Inflammatory macrophage treated with lipopolysaccharide for 4 hours (primary cell): ENCODE results near the gene ELL.

Experiments
- DNase-seq: peaks from one replicate; pipeline ENCODE4 v3.0.0-alpha.2; 2020

The ELL gene

DNA sequence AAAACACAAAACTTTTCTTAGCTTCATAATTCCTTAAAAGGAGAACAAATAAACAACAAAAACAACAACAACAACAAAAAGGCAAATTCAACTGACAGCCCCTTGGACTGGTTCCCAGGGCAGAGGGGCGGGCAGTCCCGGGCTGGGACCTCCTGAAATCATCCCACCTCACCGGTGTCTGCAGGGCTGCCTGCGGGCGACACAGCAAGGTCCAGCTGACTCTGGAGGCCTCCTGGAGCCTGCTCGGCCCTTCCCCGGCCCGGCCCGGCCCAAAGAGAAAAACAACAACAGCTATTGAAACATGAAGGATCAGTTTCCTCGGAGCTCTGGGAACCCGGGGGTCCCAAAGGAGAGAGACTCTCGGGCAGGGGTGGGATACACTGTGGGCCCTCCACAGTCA is 78.9 kb downstream of the ELL start:
- DNase-seq: no peak

DNA sequence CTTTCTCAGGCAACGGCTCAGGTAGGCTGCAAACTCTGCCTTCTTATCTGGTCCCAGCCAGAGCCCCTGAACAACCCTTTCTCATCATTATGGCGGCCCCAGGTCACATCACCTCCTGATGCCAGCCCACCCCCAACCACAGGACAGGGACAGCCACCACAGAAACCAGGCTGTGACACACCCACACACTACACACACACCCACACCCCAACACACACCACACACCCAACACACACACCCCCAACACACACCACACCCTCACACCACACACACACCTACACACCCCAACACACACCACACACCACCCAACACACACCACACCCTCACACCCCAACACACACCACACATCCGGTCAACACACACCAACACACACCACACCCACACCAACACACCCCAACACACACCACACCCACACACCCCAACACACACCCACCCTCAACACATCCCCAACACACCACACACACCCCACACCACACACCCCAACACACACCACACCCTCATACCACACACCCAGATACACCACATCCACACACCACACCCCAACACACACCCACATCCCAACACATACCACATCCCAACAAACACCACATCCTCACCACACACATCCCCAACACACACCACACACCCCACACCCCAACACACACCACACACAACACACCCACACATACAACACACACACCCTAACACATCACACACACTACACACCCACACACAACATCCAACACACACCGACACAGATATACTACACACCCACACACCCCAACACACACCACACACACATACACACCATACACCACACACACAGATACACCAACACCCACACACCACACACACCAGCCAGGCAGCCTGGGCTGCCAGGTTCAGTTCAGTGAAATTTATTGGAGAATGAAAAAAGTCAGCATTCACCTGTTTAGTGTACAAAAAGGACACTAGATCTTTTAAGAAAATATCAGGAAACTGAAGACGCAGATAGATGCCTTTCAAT is 79.8 kb downstream of the ELL start:
- no peak for DNase-seq

DNA sequence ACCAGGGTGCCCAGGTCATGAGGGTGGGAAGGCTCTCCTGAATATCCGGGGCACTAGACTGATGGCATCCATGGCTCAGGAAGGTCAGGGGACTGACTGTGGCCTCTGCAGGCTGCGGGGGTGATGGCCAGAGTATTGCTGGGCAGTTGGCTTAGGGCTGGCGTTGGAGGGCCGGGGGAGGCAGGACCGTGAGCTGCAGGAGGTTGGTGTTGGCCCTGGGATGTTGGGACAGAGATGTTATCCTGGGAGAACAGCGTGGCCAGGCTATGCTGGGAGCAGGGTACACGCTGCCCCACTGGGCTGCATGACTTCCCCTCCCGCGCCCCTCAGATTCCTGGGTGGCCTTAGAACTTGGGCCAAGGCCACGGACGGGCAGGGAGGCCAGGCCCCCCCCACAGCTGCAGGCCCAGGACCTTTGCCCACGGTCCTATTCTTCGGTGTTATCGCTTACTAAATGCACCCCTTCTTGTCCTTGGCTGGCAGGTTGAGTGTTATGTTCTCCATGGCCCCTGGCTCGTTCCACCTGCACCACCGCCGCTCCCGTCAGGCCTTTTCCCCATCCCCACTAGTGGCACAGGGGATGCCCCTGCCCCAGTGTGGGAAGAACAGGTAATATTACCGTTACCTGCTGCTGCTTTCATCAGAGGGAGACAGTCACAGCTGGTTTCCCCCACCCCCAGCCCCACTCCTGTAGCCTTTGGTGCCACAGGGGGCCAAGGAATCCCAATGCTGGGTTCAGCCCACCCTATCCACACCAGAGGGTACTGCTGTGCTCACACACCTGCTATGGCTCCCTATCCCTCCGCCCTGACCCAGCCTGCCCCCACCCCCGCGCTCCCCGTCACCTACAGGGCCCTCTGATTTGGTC is 80.7 kb downstream of the ELL start:
- no peak for DNase-seq

DNA sequence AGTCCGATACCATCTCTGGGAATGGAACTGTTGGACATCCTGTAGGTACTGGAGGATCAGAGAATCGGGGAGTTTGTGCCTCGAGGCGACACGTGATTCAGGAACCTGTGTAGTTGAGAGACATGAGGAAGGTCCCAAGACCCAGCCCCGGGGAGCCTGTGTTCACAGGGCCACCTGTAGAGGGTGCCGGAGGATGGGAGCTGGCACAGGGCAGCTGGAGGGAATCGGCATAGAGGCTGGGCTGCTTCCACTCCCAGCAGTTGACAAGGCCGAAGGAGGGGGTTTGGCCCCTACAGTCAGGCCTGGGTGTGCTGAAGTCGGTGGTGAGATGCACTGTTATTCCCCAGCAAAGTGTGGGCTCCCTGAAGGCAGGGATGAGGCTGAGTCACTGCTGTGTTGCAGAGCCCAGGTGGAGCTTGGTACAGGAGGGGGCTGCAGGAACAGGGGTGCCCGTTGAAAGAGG is 81.4 kb downstream of the ELL start:
- no peak for DNase-seq

DNA sequence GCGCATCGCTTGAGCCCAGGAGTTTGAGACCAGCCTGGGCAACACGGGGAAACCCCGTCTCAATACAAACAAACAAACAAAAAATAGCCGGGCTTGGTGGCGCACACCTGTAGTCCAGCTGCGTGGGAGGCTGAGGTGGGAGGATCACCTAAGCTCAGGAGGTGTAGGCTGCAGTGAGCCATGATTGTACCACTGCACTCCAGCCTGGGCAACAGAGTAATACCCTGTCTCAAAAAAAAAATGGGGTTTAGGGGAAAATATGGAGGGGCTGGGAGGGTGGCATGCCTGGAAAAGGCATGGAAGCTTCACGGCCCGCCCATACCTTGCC is 82.0 kb downstream of the ELL start:
- no peak for DNase-seq

DNA sequence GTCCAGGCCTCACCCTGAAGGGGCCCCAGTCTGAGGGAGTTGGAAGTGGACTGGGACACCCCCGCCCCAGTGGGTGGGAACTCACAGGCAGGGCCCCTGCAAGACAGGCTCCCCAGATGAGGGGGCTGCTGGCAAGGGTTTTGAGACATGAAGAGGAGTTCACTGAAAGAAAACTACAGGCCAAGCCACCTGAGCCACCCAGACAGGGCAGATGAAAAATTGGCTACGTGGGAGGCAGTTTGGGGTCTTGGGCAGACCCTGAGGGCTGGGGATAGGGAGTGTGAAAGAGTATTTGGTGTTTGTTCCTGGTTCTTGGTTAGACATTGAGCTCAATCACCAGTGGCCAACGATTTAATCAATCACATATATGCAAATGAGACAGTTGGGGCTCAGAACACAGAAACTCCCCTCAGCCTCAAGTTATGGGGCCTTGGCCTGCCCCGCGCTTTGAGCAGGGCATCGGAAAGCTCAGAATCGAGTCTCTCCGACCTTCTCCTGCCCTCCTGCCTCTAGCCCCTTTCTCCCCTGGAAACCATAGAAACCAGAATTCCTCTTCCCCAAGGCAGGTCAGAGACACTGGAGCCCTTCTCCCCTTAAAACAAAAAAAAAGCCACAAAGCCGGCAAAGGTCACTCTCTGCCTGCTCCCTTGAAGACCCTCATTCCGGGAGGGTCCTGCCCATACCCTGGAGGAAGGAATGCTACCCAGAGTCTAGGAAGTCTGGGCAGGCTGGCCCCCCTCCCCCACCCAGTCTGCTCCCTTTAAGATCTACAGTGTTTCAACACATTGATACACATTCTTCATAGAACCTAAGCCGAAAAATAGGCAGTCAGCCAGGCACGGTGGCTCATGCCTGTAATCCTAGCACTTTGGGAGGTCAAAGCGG is 82.6 kb downstream of the ELL start:
- no peak for DNase-seq

DNA sequence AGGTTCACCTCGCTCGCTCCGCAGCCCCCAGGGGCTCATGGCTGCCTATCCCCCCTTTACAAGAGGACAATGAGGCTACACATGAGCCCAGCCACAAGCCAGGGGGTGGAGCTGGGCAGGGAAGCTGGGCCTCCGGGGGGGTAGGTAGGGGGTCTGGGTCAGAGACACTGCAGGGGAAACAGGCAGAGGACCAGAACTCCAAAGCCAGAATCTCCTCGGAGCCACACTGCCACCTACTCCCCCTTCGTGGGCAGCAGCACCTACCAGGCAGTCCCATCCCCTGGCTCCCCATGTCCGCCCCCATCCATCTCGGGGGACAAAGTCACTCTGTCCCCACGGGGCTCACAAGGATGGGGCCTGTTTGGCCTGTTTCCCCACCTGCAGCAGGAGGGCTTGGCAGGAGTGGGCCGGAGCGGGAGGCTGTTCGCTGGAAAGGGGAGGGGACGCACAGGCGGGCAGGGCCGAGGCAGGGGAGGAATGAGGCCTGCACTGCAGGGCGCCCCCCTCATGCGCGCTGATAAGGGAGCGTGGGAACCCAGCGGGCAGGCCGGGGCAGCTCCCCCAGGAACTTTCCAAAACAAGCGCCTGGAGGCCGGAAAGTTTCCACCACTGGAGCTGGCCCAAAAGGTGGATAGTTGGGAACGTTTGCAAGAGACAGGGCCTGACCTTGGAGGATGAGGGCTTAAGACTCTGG is 83.4 kb downstream of the ELL start:
- no peak for DNase-seq

DNA sequence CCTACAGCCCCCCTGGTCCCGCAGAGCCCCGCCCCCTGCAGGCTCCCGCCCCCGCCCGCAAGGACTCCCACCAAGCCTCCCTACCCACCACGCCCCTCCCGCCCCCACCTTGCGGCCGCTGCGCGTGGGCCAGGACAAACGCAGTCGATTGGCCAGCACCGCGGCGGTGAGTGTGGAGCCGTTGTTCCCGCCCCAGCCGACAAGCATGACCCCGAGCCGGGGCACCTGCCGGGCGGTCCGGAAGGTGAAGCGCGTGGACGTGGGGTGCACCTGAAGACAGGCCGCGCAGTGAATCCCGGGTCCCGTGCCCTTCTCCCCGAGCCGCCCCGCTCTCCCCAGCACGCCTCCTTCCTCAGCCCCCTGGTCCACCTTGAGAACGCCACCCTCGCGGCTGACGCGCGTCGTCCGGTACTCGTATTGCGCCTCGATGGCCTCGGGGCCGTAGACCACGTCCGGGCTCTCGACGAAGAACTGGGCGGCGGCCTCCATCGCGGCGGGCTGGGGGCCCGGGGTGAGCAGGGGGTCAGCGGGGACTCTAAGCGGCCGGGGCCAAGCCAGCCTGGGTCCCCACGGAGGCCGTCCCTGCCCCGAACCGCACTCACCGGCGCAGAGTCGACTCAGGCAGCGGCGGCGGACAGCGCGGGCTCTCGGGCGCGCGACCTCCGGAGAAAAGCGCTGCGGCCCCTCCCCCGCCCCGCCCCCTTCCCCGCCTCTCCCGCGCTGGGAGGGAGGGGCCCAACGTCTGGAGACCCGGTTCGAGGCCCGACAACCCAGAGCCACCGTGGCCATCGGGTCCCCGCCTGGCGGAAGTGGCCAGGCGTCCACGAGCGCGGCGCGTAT is 84.2 kb downstream of the ELL start, which contains the start of gene ISYNA1:
ISYNA1 (minus strand) TSS at position 643 of the 840 bp plus-strand sequence; CDS start at position 489, 154 bp downstream.
- no peak for DNase-seq

DNA sequence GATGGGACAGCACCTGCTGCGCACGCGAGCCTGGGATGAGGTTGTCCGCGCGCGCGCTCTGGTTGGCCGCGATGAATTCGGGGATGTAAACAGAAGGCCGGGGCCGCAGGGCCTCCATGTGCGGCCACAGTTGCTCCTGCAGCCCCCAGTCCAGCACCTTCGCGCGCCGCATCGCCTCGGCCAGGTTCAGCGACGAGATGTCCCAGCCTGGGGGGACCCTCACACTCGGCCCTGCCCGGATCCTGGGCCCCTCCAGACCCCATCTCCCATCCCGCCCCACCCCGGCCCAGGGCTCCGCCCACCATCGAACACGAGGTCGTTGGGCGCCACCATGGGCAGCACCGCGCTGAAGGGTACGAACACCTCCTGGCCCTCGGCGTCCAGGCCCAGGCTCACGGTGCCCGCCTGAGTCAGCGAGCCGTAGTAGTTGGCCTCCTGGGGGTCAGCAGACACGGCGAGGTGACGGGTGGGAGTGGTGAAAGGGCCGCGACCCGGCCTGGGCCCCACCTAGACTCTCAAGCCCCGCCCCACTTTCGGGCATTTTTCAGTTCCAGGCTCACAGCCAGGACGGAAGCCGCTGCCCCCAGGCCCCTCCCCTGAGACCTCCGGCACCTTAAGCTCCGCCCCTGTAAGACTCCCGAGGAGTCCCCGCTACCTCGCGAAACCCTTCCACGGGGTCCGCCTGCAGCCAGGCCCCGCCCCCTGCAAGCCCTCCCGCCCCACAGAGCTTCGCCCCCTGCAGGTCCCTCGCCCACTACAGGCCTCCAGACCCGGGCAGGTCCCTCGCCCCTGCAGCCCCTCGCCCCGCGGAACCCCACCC is 85.0 kb downstream of the ELL start:
- DNase-seq: no peak

DNA sequence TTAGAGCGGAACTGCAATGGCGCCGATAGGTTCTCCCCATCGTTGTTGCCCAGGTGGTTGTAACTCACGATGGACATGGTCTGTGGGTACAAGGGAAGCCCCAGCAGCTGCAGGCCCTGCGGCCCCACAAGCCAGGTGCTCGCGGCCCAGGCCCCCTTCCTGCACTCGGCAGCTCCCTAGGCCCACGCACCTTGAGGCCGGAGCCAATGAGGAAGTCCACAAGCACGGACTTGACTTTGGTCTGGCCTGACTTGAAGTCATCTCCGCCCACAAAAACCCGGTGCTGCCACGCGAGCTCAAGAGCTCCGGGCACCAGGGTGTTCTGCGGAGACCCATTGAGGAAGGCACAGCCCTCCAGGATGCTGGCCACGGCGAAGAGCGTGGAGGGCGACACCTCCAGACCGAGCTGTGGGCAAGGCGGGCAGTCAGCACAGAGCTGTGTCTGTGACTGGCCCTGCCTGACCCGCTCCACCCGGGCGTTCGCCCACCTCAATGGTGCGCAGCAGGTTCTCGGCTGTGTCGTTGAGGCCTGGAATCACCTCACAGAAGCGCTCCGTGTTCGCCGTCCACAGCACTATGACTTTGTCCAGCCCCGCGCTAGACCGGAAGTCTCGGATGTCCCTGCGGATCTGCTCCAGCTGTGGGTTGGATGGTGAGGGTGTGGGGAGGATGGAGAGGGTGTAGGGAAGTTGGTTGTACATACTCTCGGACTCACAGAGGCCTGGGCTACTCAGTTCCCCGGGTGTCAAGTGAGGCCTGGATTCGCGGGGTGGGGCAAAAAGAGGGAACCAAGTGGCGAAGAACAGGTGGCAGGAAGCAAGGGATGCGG is 85.8 kb downstream of the ELL start:
- peak; percentile 68 for DNase-seq

DNA sequence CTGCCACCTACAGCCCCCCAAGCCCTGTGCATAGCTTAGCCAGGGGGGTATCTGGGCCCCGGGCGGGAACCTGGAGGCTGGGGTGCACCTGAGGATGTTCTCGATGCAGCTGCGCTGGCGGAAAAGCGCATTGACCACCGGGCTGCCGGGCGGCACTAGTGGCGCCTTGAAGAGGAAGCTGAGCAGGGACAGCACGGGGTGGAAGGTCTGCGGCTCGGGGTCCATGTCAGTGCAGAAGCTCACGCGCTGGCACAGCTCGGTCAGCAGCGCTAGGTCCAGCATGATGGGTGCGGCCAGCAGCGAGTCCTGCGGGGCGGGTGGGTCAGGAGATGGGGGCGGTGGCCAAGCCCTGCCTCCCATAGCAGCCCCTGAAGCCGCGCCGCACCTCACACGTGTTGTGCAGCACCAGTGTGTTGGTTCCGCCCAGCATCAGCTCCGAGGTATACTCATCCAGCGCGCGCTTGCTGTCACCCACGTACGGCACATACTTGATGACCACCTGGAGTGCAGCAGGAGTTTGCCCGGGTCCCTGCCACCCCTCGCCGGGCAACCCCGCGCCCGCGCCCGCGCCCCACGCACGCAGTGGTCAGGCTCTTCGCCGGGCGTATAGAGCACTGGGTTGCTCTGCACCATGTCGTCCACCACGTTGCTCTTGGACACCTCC is 86.6 kb downstream of the ELL start:
- DNase-seq: no peak

DNA sequence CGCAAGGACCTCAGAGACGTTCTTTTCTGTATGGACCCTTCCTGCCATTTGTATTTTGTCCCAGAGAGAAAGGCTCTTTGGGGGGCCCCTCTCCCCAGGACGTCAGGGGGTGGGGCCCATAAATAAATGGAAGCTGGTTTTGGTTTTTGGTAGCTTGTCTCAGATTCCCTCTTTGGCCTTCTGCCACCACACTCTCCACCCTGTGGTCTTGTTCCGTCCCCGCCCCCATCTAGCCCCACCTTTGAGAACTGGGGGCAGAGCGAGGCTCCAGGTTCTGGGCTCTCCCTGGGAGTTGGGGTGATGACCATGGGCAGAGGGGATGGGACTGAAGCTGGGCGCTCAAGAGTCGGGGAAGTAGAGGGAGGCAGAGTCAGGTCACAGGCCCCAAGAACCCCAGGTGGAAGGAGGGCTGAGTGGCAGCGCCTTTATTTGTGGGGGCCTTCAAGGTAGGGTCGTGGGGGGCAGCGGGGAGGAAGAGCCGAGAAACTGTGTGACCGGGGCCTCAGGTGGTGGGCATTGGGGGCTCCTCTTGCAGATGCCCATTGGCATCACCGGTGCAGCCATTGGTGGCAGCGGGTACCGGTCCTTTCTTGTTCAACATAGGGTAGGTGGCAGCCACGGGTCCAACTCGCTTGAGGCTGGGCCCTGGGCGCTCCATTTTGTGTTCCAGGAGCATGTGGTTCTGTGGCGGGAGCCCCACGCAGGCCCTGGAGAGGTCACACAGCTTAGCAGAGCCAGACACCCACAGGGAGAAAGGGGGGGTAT is 87.3 kb downstream of the ELL start:
- DNase-seq: no peak

DNA sequence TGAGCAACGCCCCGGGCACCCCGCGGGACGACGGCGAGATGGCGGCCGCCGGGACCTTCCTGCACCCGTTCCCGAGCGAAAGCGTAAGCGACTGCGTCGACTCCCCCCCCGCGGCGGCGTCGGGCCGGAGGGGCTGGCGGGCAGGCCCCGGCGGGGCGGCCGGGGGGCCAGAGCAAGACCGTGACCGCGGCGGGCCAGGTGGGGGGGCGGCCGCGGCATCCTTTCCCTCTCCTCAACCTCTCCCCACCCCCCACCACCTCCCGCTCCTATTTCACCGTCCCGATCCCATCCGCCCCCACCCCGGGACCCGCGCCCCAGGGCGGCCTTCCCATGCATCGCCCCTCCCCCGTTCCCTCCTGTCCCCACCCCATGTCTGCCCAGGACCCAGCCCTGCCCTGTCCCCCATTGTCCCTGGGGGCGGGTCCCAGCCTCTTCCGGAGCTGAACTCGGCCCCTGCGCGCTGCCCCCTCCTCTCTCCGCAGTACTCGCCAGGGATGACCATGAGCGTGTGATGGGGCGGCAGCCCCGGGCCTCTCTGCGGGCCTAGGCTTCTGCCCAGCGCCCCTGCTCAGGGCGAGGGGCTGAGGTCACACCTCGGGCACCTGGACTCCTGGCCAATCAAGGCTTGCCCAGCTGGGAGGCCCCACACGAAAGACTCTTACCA is 88.0 kb downstream of the ELL start:
- DNase-seq: no peak

DNA sequence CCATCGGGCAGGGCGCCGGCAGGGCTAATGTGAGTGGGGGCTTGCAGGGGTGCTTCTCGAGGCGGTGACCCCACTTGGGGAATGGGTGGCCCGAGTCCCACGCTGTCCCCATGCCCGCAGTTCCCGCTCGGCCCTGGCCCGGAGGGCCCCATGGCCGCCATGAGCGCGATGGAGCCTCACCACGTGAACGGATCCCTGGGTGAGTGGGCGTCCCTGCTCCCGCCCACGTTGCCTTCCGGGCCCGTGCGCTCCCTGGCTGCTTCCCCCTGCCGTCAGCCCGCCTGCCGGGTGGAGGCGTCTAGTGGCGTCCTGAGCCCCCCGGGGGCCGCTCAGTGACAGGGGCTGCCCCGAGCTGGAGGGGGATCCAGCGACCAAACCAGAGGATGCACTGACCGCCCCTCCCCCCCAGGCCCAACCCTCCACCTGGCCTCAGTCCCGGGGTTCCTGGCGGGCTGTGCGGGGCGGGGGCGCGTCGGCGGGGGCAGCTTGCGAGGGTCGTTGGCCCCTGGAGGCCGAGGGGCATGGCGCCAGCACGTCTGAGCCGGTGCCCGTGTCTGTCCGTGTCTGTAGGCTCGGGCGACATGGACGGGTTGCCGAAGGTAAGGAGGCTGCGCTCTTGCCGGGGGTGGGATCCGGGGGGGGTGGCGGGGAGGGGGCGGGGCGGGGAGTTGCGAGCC is 88.7 kb downstream of the ELL start:
- no peak for DNase-seq

DNA sequence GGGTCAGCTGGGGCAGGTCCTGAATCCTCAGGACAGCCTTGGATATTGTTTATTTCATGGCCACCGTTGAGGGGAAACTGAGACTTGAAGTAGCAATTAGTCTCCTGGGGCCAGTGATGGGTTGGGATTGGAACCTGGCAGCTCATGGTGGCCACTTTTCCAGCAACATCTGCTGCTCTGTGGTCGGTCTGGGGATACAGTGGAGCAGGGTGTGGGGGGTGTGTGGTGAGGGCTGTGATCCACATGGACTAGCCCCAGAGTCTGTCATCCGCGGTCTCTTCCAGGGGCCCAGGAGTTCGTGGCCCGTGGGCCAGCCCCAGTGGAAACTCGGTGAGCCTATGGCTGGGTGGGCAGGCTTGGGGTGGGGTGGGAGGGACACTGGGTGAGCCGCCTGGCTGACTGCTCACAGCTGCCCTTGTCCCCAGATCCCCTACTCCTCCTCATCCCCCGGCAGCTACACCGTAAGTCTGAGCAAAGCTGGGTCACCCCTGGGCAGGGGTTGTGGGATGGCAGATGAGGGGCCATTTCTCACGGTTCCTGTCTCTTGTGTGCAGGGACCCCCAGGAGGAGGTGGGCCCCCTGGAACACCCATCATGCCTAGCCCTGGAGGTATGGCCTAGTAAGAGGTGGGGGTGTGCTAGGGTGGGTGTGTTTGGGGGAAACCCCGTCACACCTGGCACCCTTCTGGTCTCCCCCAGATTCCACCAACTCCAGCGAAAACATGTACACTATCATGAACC is 89.4 kb downstream of the ELL start:
- no peak for DNase-seq
